Renal cortical epithelial cell (primary cell): Measurements from ENCODE around the gene TMEM187. TPM values are rescaled to one million over a fixed set of nuclear protein-coding genes. Genes with fewer than 3 reads are reported as not detected.

Experiments
- DNase-seq: peaks from one replicate; pipeline ENCODE4 v3.0.0-alpha.2; 2011; ENCODE audit warnings: low read depth
- total RNA-seq: library from RNA; depleted of rRNA; stranded (reverse); fragments of >200 nt; gene quantifications from 2 replicates; pipeline ENCODE4 v1.2.3, GENCODE V29; 2014

TMEM187 gene
- total RNA-seq, 1 donor from 2014 or later, result 5.4 TPM

GRCh38 chrX:154000051-154000450 lies 27.5 kb downstream of the TMEM187 start:
- DNase-seq, result no peak

DNA sequence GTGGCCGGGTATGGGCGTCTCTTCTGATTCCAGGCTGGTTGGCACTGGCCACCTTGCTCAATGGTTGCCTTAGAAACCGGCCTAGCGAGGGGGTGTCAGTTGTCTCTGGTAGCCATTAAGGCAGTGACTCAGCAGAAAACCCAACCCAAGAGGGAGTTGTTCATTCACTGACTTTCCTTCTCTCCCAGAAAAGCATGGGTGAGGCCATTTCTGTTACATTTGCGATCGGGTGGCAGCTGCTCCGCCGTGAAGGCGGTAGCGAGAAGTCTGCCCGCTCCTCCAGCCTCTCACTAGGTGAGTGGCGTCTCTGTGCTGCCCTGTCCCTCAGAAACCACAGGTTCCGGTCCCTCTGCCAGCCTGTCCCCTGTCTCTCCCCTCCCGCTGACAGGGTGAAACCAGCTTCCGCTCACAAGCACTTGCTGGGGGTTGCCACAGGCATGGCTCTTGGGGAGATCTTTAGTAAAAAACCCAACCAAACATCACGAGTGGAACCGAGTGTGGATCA lies 29.7 kb downstream of the TMEM187 start:
- peak; percentile 88 for DNase-seq

- no peak for DNase-seq
Observed at GRCh38 chrX:154004315-154004714, 31.8 kb downstream of the TMEM187 start.

GRCh38 chrX:154006947-154007346 lies 34.4 kb downstream of the TMEM187 start:
- no peak for DNase-seq

DNA sequence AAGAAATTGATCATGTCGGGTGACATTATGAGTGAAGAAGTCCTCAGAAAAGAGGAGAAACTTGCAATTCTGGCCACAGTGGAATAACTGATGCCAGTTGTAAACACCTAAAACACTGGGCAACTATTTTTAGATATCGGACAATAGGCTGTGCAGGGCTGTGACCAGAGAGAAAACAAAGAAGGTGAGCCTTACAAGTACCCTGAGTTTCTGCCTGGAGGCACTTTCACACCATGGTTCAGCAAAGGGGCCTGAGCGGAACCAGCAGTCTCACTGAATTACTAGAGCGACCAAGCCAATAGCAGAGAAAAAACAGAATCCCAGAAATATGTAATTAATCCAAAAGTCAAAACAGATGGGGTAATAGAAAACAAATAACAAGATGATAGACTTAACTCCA lies 36.0 kb downstream of the TMEM187 start:
- no peak for DNase-seq

DNA sequence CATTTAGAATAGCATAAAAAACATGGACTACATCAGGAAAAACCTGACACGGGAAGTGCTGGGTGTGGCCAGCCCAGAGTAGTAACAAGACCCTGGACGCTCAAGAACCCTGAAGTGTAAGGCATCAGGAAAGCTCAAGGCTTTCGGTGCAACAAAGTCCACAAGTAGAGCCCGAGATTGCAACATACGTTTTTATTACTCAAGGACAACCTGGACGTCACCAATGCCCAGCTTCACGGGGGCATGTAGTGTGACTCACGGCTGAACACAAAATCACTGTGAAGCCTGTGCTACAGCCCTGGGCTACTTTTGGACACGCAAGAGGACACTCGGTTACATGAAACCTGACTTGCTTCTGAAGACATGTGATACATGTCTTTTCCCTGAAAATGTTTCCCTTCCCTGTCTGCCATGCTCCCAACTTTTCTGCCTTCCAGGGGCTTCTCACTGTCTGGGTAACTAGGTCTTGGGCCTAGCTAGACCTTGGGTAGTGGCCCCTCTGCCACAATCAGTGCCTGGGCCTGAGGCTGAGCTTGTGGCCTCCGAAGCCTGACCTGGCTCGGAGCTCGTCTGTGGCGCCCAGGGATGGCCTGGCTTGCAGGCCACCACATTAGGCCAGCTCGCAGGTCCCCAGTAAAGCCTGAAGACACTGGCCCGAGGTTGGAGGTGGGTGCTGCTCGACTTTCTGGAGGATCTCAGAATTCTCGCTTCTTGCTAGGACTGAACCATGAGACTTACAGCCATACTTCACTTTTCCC lies 38.0 kb downstream of the TMEM187 start:
- no peak for DNase-seq

- no peak for DNase-seq
Observed at GRCh38 chrX:154011376-154012335, 39.1 kb downstream of the TMEM187 start.

GRCh38 chrX:154012336-154012991 lies 39.9 kb downstream of the TMEM187 start:
- DNase-seq, result no peak

DNA sequence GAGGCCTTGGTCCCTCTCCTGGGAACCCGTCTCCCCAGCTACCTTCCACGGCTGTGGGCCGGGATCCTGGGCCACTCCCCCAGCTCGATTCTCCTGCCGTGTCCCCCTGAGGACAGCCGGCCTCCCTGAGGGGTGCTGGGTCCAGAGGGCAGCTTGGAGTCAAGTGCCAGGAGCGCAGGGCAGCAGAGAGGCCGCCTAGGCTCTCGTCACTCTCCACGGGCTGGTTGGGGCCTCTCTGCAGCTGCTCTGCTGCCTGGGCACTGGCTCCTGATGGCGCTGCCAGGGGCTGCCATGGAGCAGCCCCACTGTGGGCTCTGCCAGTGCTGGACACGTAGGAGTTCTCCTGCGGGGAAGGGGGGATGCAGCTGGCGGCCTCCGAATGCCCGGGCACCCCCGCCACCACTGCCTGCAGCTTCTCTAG lies 40.5 kb downstream of the TMEM187 start:
- DNase-seq, result no peak

DNA sequence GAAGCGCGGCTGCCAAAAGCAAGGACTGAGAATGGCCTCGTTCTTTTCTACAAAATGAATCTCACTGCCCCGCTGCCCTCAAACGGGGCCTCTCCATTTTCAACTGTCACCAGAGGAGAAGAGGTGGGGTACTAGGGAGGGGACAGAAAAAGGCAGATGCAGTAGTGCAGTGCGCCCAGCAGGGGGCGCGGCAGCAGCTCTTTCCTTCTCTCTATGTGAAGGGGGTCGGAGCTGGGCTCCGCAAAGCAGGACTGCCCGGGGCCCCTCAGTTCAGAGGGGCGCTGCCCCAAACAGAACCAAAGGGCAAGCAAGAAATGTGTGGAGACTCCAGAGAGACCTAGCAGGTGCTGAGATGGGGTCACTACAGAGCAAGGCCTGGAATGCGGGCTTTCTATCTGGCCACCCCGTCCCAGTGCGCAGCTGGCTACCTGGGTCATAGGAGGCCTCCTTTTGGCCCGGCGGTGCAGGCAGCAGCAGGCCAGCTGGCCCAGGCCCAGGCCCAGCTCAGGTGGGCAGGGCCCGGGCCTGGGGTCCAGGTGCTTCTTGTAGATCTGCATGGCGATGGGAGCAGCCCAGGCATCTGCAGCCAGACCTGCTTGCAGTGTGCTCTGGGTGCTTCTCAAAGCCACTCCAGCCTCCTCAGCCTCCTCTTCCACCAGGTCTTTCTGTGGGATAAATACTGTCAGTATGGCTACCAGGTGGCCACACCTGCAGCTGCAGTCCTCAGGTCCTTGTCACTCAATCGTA lies 41.2 kb downstream of the TMEM187 start:
- no peak for DNase-seq

GRCh38 chrX:154014429-154015380 lies 42.2 kb downstream of the TMEM187 start:
- no peak for DNase-seq

- DNase-seq, result no peak
Observed at GRCh38 chrX:154015581-154016264, 43.2 kb downstream of the TMEM187 start.

GRCh38 chrX:154016366-154017076 lies 44.0 kb downstream of the TMEM187 start:
- DNase-seq, result no peak

DNA sequence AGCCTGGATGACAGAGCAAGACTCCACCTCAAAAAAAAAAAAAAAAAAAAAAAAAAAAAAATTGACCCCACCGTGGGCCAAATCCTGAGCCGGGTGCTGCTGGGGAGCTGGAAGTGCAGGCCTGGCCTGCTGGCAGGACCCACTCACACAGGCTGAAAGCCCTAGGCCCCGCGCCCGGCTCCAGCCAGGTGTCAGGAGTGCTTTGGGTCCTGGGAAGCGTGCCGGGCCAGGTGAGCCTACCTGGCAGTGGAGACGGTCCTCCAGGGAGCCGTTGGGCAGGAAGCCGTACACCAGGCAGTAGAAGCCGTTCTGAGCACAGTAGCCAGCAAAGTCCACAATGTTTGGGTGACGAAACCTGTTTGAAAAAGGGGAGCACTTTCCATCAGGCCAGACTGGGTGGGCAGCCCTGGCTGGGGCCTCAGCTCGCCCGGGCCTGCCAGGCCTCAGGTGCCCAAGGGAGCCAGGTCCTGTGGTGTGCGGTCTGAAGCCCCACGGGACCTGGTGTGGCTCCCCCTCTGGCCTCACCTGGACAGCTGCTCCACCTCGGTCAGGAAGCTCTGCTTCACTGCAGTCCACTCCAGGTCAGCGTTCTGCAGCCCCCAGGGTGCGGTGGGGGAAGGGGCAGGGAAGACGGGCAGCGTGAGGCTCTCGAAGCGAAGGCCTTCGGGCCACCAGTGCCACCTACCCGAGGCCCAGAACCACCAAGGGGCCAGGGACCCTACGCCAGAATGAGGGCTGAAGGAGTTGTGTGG lies 45.4 kb downstream of the TMEM187 start:
- DNase-seq, result no peak

- DNase-seq, result no peak
Observed at GRCh38 chrX:154018518-154019060, 46.0 kb downstream of the TMEM187 start.

DNA sequence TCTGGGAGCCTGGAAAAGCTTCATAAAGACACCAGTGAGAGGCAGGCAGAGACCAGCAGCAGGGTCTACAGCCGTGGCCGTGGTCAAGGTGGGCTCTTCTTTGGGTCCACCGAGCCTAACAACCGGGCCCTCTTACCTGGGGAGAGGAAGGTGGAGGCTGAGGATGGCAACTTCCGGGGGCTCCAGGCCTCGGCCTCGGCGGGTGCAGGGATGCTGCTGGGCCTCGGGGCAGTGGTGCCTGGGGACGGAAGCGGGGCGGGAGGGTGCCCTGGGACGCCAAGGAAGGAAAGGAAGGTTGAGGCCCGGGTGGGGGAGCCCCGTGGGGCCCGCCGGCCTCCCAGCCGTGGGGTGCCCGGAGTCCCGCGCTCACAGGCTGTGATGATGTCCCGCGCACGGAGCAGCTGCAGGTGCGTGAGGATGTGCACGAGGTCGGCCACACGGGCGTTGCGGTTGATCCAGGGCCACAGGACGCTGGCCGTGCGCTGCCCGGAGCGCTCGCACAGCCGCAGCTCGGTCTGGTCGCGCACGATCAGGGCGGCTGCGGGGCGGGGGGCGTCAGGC lies 46.6 kb downstream of the TMEM187 start:
- DNase-seq, result no peak
